Activated naive CD4-positive, alpha-beta T cell (primary cell): Measurements from ENCODE around the gene TDRD9.
"Not testable (repeated sequence)": the region's sequence is repeated elsewhere in the genome, so short reads cannot be mapped to it uniquely, and the experiment has no call there.

Experiments
- DNase-seq, 4 experiments: peaks; one replicate each; lab custom pipeline; 2025; lab: John Stamatoyannopoulos, UW

The TDRD9 gene

DNA sequence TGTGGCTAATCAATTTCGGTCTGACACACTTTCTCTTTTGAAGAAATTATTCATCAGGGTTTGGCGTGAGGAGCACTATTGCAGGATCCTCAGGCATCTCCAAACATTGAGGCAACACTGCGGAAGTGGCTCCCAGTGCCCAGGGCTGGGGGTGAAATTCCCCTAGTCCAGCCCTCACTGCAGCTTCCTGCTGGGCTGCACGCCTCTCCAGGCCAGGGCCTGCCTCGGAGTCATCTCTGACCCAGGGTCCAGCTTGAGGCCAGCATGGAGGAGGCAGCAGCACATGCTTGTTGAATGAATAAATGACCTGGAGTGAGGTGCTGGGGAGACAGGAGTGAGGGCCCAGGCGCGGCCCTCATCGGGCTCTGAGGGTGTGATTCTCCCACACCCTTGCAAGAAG, 36.0 kb upstream of the TDRD9 start:
- DNase-seq: no peak

DNA sequence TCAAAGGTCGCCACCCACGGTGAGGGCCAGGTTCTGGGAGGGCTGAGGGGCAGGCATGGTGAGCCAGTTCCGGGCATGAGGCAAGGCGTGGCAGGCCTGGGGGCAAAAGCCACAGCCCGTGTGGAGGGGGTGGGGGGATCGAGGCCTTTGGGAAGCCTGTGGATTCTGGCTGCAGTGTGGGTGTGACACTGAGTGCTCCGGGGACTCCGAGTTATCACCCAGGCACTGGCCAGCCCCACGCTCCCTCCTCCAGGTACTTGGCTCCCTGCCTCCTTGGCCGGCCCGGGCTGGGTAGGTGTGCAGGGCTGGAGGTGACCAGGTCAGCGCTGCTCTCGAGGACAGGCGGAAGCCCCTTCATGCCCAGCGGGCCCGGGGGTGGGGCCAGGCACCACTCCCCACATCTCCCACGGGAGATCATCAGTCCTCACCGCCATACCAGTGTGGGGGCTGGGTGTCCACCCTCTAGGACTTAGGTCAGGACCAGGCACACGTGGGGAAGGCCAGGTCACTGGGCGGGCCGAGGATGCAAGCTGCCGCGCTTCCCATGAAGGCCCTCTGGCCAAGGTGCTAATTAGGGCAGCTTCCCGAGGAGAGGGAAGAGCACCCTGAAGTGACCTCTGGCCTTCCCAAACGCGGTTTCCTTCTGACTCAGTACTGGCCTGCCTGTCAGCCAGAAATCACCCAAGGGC, 34.1 kb upstream of the TDRD9 start:
- no peak for DNase-seq

DNA sequence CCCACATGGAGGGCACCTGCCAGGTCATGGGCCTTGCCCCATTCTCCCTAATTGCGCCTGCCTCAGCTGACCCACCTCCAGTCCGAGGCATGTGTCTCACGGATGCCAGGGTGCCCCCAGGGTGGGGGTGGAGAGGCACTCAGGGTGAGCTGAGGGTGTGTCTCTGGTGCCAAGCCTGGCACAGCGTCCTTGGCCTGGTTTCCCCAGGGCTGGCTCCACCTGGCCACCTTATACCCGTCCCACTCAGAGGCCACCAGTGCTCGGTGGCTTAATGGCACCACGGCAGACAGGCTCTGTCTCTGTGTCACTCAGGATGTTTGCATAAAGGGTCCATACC, 33.6 kb upstream of the TDRD9 start:
- DNase-seq: no peak

DNA sequence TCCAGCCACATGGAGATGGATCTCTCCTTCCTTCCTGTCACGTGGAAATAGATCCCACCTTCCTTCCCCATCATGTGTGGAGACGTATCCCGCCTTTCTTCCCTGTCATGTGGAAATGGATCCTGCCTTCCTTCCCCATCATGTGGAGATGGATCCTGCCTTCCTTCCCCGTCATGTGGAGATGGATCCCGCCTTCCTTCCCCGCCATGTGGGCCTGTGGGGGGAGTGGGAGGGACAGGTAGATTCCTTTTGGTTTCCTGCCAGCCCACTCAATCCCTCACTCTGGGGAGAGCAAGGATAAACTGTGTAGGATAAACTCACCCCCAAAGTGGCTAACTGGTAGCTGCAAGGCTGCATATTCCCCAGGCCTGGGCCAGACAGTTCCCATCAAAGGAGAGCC, 31.7 kb upstream of the TDRD9 start:
- DNase-seq: no peak

DNA sequence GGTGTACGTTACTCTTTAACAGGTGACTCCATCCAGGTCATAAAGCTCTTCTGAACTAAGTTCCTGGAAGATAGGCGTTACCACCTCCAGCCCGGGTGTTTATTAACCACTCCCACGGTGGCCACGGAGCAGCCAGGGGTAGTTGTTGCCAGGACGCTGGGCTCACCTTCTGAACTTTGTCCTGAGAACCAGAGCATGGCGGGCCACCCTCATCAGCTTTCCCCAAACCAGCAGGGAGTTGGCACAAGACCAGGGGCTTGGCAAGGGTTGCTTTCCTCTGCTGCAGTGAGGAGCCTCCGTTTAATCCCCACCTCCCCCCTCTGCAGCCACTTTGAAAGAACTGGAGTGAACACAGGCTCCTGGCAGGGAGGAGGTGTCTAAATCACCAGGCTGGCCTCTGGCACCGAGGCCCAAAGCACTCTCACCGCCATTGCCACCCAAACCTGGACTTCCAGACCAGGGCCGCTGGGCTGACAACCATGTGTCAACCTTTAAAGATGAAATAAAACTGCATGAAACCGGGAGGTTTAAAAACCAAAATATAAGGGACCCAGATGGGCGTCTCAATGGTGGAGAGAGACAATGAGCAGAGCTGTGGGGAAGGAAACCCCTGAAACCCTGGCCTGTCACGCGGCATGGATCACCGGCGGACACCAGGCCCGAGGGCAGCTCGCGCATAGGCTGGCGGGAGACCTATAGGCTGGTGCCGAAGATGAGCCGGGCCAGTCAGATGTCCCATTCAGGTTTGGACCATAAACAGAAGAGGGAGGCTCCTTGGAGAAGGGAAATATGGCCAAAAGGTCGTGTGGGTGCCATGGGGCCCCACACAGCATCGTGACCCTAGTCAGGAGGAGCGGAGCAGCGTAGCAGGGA, 30.9 kb upstream of the TDRD9 start:
- DNase-seq: no peak

DNA sequence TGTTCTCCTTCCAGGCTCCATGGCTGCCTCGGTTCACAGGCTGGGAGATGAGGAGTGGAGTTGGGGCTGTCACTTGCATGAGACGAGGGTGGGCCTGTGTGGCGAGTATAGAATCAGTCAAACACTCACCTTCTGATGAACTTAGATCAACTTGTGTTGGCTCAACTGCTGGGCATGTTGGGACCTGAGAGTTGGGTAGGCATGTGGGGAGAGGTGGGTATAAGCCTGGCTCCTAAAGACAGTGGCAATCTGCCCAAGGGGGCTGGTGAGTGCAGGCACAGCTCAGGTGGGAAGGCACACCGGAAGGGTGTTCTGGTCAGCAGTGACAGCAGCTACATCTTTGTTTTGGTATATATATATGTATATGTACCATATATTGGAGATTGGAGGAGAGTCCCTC, 30.1 kb upstream of the TDRD9 start:
- no peak for DNase-seq

DNA sequence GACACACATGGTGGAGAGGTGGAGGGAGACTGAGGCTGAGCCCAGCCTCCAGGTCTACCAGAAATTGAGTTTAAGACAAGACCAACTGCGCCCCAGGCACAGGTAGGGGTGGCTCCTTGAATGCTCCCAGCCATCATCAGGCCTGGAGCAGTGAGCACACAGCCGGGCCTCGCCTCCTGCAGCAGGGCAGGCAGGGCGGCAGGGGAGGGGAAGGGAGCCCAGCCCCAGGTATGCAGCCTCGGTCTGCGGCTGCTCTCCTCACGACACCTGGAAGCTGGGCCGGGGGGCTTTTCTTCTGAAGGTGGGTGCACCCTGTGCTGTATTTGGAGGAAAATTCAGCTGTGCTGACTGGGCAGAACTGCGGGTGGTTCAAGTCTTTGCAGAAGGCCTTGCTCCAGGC, 29.5 kb upstream of the TDRD9 start:
- DNase-seq: no peak

DNA sequence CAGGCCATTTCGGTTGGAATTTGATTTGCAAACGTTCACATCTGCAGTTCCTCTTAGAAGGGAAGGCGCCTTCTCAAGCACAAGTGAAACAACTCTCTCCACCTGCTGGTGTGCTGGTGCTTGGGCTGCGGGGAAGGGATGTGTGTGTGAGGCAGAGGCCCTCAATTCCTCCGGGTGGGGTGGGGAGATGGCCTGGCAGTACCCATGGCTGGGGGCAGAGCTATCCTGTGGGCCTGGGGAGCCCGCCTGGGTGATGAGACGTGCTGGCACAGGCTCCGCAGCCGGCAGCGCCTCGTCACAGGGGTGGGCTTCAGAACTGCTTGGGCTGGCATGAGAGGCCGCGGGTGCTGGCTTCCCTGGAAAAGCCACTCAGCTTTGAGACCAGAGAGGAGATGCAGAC, 28.9 kb upstream of the TDRD9 start:
- no peak for DNase-seq

DNA sequence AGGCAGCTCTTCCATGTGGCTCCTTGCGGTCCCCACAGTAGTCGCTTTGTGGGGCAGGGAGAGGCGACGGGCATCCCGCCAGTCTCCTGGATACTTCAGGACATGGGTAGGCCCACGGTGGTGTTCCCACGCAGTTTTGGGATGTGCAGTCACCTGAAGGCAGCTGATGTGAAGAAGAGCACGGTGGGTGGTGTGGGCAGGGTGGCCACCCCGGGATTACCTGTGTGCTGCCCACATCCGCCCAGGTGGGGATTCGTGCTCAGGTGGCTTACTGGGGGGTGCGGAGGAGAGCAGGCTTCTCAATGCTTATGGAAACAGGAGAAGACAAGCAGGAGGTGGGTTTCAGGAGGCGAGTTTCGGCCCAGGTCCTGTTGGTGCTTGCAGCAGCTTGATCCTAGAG, 28.4 kb upstream of the TDRD9 start:
- DNase-seq: no peak

DNA sequence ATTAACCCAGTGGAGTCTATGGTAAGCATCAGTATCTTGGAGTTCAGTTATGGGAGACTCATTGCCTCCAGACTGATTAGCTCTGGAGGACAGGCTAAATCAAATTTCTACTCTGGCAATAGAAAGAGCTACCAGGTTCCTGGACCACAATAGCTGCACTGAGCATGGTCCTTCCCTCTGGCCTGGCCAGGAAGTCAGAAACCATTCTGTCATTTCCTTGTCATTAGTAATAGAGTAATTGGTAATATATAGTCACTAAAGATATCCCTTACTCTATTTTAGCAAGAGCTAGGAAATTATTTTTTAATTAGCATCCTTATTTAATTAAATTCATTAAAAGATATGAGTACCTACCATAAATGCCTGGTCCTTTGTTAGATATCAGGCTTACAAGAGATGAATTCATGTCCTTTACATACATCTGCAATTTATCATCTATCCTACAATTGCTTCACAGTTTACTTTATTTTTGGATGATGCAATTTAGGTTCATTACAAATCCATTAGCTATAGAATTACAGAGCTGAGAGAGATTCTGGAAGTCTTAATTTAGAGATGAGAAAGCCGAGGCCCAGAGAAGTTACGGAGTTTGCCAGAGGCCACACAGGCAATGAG, 23.7 kb upstream of the TDRD9 start:
- DNase-seq: no peak

DNA sequence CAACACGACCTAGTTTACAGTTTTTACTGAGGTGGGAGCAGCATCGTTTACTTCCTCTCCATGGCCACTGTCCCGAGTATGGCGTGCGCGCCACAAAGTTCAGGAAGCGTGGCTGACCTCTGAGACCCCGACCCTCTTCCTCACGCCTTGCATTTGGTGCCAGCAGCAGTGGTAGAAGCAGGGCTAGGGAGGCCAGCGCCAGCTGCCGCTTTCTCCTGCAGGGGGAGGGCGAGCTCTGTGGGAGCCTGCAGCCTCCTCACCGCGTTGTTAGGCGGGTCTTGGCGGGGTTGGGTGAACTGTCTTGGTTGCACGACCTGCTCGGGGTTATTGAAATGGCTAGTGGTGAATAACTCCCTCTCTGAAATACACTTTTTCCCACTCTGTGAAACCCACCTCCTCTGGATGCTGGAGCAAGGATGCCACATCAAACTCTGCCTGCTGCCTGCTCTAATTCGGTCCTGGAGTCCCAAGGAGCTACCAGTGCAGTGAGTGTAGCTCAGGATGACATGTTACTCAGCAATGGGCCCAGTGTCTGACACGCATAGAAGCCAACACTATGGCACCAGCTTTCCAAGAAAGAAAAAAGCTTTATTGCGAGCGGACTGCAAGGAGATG, 22.3 kb upstream of the TDRD9 start:
- DNase-seq: peak in 2 of 4 experiments; percentile 31 to 40

DNA sequence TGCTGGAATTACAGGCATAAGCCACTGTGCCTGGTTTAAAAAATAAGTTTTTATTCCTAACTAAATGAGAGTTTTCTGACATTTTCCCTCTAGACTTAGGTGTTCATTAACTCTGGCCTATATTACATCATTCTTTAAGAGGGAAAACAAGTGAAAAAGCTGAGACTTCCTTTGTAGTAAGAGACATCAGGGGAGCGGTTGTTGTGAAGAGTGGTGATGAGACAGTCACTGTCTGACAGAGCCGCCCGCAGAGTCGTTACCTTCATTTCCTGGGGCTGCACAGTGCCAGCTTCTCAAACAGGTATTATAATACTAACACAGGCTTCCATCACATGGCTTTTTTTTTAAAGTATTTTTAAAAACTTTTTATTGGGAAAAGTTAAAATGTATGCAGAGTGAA, 19.7 kb upstream of the TDRD9 start:
- peak in 2 of 4 experiments; percentile 14 to 36 for DNase-seq

DNA sequence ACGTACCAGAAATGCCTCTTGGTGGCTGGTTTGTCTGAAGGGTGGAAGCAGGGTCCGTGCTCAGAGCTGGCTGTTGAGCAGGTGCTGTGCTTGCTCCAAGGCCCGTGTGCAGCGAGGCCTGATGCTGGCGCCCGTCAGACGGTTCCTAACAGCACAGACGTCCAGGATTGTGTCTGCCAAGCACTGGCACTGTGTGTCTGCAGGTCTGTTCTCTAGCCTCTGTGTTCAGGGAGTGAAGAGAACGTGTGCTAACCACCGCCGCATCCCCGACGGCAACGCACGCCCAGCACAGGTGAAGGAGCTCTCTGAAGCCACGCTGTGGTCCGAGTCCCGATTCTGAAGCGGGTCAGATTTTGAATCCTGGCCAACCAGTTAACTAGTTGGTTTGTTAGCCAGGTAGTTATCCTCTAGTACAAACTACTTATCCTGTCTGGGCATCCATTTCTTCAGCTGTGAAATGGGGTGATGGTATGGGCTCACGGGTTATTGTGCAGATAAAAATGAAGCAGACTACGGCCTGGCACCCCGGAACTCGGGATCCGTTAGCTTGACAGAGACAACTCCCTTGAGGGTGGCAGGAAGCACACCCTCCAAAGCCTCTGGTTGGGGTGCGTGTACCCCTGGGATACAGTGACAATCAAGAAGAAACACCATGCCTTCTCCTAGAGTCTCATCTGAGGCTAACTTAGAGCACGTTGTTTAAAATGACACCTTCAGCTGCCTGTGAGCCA, 18.6 kb upstream of the TDRD9 start:
- no peak for DNase-seq

DNA sequence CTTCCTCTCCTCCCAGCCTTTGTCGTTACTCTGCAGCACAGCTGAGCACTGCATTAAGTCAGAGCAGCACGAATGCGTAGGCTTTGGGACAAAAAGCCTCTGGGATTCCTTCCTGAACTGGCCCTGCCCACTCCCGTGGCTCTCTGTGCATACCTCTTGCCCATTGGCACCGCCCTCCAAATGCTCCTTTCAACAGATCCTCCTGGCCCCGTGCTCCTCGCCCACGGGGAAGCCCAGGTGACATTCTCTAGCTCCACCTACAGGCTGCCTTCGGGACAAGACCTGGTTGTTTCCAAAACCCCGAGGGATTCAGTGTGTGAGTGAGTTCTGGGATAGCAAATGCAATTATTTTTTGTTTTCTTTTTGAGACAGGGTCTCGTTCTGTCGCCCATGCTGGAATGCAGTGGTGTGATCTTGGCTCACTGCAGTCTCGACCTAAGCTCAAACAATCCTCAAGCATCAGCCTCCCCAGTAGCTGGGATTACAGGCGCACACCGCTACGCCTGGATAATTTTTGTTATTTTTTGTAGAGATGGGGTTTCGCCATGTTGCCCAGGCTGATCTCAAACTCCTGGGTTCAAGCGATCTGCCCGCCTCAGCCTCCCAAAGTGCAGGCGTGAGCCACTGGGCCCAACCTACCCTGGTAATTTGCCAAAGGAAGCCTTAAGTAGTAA, 17.9 kb upstream of the TDRD9 start:
- DNase-seq: peak; percentile 29 to 64 (median 39)

DNA sequence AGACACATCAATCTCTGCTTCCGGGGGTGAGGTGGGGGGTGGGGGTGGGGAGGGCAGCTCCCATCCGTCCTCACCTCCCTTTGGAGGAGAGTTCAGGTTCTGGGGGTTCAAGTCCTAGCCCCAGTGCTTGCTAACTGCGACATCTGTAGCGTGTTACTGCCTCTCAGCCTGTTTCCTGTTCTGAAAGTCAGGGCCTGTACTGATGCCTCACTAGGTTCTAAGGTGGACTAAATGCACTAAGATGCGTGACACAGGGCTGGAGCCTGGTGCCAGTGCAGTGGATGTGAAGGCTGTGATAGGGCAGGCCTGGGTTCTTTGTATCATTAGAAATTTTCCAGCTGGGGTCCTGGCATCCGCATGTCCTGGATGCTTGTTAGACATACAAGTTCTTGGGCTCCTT, 17.3 kb upstream of the TDRD9 start:
- DNase-seq: no peak

DNA sequence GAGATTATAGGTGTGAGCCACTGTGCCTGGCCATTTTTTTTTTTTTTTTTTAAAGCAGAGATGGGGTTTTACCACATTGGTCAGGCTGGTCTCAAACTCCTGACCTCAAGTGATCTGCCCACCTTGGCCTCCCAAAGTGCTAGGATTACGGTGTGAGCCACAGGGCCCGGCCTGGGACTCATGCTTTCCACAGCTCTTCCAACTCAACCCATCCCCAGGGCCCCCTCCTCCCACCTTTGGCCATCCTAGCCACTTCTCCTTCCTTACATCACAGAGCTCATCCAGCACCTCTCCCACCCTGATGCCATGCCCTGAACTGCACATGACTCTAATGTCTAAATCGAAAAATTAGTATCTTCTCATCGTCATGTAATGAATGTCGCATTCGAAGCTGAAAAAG, 12.6 kb upstream of the TDRD9 start:
- DNase-seq: no peak

DNA sequence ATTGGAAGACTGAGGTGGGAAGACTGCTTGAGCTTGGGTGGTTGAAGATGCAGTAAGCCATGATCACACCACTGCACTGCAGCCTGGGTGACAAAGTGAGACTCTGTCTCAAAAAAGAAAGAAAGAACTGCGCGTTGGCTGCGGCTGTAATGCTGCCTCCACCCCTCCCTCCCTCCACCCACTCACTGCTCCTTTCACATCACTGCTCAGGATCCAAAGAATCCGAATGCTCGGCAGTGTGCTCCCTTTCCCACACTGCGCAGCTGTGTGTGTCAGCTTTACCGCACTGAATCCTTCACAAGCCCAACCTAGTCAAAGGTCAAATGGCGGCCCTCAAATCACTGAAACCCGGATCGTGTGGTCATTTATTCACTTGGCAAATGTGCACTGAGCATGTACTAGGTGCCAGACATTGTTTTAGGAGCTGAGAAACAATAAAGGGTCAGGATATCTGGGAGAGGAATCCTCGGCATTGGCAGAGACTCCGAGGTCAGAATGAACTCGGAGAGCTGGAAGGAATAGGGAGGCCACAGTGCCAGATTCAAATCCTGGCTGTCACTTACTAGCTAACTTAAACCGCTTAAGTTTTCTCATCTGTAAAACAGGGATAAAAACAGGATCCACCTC, 11.5 kb upstream of the TDRD9 start:
- DNase-seq: no peak

DNA sequence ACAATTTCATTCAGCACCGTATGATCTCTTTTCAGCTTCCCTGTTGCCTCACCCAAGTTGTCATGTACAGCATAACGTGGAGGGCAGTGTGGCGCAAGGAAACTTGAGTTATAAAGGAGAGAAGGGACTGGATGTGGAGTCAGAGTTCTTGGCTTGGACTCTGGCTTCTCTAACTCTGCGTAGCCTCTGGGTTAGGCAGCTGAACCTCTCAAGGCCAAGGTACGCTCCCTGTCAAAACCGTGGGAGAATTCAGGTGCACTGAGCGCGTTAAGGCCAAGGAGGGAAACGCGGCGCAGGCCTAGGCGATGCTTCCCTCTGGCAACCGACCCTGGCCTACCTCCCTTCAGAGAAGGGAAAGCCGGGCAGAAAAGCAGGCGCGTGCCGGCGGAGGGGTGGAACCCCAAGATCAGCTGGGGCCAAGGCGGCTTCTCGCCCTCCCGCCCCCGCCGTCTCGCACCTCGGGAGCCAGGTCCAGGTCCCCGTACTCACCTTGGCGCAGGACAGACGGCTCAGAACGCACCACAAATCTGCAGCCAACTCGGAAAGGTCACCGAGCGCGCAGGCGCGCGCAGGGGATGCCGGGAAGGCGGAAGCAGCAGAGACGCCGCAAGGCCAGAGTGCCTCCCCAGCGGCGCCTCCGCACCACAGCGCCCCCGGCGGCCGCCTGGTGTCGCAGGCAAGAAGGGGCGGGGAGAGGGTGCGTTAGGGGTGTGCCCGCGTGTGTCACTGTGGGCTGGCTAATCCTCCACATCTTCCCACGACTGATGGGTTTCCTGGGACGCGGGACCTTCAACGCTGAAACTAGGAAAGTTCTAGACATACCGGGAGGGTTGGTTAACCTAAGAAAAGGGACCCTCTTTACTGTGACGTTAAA, 7.0 kb upstream of the TDRD9 start:
- DNase-seq: peak; percentile 84 to 95 (median 90)

DNA sequence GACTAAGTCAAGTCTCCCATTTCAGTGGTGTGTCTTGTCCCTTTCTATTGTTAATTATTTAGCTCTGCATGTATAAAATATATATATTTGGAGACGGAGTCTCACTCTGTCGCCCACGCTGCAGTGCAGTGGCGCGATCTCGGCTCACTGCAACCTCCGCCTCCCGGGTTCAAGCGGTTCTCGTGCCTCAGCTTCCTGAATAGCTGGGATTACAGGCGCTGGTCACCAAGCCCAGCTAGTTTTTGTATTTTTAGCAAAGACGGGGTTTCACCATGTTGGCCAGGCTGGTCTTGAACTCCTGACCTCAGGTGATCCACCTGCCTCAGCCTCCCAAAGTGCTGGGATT, 6.4 kb upstream of the TDRD9 start:
- not testable (repeated sequence) for DNase-seq

DNA sequence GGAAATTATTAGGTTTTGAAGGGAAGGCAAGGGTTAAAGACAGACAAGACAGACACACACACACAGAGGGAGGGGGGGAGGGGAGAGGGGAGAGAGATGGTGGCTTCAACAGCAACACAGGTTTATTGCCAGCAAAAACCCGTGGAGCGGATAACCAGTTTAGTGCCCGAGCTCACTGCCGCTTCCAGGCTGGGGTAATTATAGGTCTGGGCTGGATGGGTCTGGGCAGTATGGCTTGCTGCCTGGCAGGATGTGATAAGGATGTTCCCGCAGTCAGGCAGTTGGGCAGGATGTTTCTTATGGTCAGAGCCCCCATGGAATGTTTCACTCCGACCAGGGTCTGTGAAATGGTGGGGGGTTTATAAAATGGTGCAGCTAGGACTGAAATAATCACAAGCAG, 4.4 kb upstream of the TDRD9 start:
- DNase-seq: no peak
